ENCODE results near the gene KDM2B. TPM values are rescaled to one million over a fixed set of nuclear protein-coding genes. Genes with fewer than 3 reads are reported as not detected.

The KDM2B gene
- total RNA-seq, 1 donor from 2014 or later: 29.2 TPM

DNA sequence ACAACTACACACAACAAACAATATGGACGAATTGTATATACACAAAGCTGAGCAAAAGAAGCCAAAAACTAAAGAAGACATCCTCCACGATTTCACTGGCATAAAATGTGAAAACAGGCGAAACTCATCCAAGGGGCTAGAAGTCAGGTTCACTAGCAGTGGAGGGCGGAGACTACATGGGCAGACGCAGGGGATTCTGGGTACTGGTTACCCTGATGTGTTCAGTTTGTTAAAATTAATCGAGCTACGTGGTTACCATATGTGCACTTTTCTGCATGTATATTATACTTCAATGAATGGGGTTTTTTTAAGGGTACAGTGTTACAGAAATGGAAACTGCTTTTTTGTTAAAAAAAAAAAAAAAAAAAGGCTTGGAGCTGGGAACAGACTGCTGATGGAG lies 12.3 kb downstream of the KDM2B start:
- no peak for DNase-seq (ENCODE audit: extremely low read depth, low read depth, low spot score)

- DNase-seq (ENCODE audit: extremely low read depth, low read depth, low spot score): no peak
Measured at GRCh38 chr12:121565076-121565475, 15.7 kb downstream of the KDM2B start.

GRCh38 chr12:121562488-121562887 lies 18.3 kb downstream of the KDM2B start:
- no peak for DNase-seq (ENCODE audit: extremely low read depth, low read depth, low spot score)

- no peak for DNase-seq (ENCODE audit: extremely low read depth, low read depth, low spot score)
Measured at GRCh38 chr12:121561009-121561395, 19.8 kb downstream of the KDM2B start.

- no peak for DNase-seq (ENCODE audit: extremely low read depth, low read depth, low spot score)
Measured at GRCh38 chr12:121560392-121561008, 20.3 kb downstream of the KDM2B start.

DNA sequence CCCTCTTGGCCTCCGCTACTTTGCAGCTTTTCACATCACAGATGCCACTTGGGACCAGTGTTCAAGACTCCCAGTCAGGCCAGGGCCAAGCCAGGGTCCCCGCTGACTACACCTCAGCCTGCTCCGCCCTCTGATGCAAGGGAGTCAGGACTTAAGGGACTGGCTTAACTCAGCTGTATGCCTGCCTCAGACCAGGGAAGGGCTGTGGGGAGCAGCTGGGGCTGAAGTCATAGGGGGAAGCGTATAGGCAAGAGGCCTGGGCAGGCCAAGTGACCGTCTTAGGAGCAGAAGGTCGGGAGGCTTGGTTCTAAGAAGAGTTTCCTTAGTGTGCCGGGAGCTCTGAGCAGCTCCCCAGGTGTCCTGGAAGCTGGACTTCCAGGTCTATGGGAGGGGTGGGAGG lies 21.9 kb downstream of the KDM2B start:
- DNase-seq (ENCODE audit: extremely low read depth, low read depth, low spot score): no peak

DNA sequence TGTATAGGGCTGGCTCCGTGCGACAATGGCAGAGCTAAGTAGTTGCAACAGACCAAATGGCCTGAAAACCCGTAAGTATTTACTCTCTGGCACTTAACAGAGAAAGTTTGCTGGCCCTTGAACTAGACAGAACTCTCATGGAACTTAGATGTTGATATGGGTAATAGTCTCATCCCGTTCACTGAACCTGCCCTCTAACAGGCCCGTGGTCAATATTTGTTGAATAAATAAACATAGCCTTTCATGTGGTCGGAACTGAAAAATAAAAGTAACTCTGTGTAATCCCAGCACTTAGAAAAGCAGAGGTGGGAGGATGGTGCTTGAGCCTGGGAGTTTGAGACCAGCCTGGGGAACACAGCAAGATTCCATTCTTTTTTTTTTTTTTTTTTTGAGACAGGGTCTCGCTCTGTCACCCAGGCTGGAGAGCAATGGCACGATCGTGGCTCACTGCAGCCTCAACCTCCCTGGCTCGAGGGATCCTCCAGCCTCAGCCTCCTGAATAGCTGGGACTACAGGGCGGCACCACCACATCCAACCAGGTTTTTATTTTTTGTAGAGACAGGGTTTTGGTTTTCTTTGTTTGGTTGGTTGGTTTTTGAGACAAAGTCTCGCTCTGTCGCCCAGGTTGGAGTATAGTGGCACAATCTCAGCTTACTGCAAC lies 29.7 kb downstream of the KDM2B start:
- DNase-seq (ENCODE audit: extremely low read depth, low read depth, low spot score): no peak

- DNase-seq (ENCODE audit: extremely low read depth, low read depth, low spot score): no peak
Measured at GRCh38 chr12:121549075-121549474, 31.7 kb downstream of the KDM2B start.

GRCh38 chr12:121545480-121545879 lies 35.3 kb downstream of the KDM2B start:
- DNase-seq (ENCODE audit: extremely low read depth, low read depth, low spot score): no peak

DNA sequence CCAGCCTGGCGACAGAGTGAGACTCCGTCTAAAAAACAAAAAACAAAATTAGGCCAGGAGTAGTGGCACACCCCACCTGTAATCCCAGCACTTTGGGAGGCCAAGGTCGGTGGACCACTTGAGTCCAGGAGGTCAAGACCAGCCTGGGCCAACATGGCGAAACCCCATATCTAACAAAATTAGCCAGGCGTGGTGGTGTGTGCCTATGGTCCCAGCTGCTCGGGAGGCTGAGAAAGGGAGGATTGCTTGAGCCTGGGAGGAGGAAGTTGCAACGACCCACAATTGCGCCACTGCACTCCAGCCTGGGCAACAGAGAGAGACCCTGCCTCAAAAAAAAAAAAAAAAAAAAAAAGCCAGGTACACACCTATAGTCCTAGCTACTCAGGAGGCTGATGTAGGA lies 37.0 kb downstream of the KDM2B start:
- no peak for DNase-seq (ENCODE audit: extremely low read depth, low read depth, low spot score)

DNA sequence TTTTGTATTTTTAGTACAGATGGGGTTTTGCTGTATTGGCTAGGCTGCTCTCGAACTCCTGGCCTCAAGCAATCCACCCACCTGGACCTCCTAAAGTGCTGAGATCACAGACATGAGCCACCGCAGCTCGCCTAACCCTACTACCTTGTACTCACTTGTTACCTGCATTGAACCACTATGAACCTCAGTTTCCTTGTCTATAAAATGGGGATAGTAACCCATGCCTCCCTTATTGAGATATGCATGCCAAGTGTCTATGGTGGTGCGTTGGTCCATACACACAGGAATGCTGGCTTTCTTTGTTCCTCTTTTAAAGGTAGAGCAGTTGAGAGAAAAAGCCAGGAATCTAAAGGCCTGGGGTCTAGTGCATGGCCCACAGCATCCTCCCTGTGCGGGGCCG lies 40.9 kb downstream of the KDM2B start:
- no peak for DNase-seq (ENCODE audit: extremely low read depth, low read depth, low spot score)

DNA sequence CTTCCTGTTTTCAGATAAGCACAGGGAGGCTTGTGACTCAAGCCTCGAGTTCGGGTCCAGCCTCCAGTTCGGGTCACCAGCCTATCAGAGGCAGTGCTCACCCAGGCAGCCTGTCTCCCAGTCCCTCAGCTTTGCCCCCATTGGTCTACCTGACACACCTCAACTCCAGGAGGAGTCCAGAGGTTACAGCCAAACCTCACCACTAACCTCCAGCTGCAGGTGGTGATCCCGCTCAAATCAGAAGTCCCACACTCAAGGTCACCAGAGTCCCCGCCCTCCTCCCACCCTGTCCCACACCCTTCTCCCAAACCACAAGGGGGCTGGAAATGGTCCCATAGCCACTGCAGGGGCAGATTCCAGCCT lies 42.1 kb downstream of the KDM2B start:
- no peak for DNase-seq (ENCODE audit: extremely low read depth, low read depth, low spot score)

DNA sequence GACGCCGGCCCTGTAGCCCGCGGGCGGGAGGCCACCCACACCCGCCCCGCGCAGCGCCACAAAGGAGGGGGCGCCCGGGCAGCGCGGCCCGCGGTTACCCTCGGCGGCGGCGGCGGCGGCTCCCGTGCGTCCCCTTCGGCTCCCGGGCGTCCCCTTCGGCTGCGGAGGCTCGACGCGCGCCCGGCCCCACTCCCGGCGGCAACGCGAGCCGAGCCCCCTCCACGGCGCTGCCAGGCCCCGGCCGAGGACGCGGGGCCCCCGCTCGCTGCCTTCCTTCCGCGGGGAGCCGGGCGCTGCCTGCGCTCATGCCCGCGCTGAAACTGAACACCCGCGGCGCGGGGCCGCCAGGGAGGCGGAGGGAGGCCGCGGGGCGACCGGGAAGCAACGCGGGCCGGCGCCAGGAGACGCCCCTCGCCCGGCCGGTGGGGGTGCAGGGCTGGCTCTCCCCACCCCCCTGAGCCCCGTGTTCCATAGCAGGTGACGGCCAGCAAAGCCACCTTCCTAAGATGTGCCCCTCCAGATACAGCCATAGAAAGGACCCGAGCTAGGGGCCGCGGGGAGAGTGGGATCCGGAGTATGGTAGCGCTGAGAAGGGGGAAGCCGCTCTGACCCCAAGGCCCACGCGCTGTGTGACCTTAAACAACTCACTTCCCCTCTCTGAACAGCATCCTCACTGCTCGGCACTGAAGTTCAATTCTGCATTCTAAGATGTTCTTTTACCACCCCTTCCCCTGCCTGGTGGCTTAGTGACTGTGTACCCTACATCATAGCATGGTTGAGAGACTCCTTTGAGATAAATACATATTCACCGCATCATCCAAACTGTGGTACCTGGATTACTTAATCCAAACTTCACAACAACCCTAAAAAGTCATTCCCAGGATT lies 42.8 kb downstream of the KDM2B start:
- DNase-seq (ENCODE audit: extremely low read depth, low read depth, low spot score): no peak

DNA sequence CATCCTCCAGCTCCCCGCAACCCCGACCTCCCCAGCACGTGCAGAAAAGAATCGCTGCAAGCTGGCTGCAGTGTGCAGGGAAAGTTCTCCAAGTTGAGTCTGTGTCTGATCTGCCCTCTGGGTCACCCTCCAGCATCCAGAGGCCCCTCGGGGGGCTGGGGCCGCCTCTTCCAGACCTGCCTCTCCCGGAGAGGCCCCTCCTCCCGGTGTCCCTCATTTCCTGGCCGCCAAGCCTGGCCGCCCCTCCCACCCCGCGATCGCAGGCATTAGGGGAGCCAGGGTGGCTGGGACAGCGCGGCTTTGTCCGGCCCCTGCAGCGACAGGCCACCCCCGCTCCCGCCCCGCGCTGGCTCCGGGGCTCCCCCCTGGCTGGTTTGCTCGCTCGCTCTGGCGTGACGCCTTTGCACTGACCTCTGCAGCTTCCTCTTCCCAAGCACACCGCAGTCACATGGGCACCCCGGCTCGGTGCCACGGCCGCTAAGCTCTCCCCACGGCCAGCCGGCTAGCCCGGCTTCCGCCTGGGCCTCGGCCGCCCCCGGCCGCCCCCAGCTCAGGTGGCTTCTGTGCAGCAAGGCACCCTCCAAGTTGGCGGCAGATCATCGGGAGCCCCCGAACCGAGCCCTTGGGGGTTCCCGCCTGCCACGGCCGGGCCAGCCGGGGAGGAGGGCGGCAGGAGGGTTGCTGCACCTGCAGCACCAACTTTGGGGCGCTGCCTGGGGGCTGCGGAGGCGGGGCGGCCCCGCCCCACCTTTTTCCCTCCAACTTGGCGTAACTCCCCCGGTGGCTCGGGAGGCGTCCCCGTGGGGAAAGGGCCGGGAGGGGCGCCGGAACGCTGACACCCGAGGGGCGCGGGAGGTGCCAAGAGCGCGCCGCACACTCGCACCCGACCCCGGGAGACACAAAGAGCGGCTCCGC lies 43.7 kb downstream of the KDM2B start:
- DNase-seq (ENCODE audit: extremely low read depth, low read depth, low spot score): no peak

DNA sequence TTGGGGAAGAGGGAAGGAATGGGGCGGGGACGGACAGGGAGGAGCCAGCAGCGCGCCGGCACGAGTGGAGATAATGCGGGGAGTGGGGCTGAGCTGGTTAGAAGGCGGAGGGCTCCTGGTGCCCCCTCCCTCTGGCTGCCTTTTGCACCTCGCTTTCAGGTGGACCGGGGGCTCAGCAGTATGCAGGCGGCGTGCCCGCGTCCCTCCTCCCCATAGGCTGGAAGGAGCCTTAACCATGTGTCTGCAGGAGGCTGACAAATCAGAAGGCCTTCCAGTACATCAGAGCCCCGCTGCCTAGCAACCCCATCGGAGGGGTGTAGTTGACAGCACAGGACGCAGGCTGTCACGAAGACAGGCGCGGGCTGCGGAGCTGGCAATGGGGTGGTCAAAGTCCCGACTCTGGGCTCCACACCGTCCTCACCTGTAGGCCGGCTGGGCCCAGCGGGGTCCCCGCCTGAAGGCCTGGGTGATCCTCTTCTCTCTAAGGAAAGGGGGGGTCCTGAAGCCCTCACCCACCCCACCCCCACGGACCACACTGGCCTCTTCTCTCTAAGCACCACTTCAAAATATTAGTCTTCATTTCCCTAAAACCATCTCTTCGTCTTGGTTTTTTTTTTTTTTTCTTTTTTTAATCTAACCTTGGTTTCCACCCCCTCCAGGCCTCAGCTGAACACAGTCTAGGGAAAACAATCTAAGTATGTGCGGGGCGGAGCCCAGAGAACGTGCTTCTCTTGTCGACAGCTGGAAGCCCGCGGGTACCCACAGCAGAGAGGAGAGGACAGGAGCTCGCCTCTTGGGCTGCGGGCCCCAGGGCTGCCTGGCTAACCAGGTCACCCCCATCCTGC lies 44.5 kb downstream of the KDM2B start:
- peak; percentile 23 for DNase-seq (ENCODE audit: extremely low read depth, low read depth, low spot score)

DNA sequence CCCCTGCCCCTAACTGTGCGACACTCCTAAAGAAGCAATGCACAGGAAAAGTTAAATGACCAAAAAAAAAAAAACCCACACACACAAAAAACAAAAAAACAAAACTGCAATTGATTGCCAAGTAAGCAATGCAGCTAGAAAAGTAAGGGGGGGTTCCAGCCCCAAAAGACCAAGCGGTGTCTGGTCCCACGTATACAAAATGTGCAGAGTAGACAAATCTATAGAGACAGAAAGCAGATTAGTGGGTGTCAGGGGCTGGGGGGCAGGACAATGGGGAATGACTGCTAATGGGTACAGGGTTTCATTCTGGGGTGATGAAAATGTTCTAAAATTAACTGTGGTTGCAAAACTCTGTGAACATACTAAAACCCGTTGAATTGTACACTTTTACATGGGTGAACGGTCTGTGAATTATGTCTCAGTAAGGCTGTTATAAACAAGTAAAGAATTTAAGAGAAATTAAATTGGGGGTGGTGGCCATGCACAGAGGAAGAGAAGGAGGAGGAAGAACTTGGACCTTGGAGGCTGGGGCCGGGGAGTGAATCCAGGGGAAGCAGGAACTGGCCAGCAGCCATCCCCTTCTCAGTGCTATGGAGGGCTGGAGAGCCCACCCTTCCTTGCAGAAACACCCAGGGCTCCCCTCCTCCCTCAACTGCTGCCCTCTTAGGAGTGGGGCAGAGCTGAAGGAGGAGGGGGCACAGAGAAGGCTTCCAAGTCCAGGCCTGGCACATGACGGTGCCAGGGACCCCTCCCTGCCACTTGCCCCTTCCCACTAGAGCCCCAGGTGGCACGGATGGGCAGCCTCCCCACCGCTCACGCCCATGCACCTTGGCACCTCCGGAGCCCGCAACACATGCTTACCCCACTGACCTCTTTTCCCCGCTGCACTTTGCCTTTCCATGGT lies 45.4 kb downstream of the KDM2B start:
- no peak for DNase-seq (ENCODE audit: extremely low read depth, low read depth, low spot score)

GRCh38 chr12:121534495-121535148 lies 46.2 kb downstream of the KDM2B start:
- DNase-seq (ENCODE audit: extremely low read depth, low read depth, low spot score): no peak

- no peak for DNase-seq (ENCODE audit: extremely low read depth, low read depth, low spot score)
Measured at GRCh38 chr12:121533394-121534090, 47.3 kb downstream of the KDM2B start.

Measured in glomerular endothelial cell (primary cell).